Activated CD4-positive, CD25-positive, alpha-beta regulatory T cell treated with anti-CD3 and anti-CD28 coated beads, Interleukin-2, amount 50 U/mL, for 72 hours (primary cell): ENCODE measurements around the gene MUC2.

Experiments used
- DNase-seq: peaks from one replicate; pipeline ENCODE4 v3.0.0; 2021

The MUC2 gene

DNA sequence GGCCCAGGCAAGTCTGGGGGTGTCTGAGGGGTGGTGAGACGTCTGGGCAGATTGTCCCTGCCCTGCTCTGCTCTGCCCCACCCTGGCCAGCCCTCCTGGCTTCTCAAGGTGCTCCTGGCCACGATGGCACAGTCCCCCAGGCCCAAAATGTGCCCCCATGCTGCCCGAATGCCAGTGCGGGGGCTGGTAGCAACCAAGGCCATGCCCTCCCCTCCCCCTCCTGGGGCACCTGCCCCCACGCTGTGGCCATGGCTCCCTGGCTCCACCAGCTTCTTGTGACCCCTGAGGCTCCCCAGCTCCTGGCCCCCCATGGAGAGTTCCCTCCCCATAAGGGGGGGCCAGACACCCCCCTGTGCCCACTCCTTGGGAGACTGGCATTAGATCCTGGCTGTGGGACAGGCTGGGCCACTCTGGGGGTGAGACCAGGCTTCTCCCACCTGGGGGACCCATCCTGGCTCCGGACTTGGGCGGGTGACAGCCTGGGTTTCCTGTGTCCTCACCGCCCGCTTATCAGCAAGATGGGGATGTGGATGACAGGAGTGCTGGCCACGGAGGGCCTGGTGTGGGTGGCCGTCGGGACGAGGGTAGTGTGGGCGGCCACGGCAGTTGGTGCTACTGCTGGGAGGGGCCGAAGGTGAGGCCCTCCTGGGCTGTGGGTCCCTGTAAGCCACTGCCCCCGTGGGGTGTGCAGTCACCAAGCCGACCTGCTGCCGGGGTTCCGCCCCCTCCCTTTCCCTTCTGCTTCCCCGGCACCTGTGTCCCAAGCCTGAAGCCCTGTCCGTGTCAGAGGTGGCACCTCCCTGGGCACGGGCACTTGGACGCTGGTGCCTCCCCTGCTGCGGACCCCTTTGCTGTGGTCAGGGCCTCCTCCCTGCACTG, 22.3 kb upstream of the MUC2 start:
- DNase-seq, result peak; percentile 30

DNA sequence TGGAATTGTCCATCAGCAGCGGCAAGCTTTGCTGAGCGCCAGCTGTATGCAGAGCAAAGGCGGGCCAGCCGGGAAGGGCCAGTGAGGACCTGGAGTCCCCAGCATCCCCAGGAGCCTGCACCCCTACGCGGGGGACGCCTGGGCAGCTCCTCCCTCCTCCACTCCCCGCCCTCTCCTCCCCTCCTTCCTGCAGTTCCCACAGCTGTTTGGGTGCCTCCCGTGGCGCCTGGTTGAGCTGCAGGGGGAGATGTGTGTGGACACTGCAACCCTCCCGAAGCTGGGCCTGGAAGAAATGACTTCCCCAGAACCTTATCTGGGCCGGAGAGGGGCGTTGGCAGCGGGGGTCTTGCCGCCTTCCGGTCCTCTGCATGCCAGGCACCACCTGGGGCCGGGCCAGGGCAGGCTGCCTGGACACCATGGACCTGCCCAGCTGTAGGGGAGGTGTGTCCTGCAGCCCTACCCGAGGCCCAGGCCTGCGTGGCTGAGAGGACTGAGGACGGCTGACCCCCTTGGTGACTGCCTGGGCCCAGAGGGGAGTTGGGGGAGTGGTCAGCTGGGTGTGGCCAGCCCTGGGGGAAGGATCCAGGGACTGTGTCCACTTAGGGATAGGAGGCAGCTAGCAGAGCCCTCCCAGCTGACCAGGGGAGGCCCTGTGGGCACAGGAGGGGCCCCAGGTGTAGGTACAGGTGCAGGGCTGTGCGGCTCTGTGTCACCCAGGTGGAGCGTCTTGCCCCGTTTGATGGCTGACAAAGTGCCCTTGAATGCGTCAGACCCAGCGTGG, 21.4 kb upstream of the MUC2 start:
- DNase-seq, result peak; percentile 23

DNA sequence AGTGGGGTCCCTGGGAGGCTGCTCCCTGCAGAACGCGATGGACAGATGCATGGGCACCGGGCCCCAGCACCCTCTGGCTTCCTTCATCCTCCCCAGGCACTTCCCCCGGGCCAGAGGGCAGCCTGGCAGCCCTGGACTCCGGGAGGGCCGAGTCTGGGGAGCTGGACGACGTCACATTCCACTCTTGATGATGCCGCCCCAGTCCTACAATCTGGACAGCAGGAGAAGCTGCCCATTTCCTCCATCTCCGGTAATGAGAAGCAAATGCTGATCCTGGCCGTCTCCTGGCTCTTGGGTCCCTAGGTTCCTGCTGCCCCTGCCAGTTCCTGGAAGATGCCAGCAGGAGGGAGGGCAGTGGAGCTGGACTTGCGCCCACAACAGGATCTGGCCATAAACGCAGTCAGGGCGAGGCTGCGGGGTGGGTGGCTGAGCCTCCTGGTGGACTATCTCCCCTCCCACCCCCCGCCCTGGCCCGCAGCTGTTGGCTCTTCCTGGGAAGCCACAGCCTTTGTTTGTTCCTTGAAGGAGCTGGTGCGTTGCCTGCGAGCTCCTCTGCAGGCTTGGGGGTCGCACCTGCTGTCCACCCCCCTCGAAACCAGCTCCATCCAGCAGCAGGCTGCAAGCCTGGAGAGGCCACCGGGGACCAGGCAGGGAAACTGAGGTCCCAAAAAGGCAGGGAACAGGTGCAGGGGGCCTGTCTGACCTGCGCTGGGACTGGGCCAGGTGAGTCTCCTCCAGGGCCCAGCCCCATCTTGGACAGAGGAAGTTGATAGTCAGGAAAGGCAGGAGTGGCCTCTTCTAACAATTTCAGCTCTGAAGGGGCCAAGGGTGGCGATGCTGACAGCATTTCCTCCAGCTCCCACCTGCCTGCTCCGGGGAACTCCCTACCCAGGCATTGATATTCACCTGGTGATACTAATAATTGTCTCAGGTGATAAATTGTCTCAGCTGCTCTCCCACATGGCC, 20.2 kb upstream of the MUC2 start:
- peak; percentile 18 for DNase-seq

DNA sequence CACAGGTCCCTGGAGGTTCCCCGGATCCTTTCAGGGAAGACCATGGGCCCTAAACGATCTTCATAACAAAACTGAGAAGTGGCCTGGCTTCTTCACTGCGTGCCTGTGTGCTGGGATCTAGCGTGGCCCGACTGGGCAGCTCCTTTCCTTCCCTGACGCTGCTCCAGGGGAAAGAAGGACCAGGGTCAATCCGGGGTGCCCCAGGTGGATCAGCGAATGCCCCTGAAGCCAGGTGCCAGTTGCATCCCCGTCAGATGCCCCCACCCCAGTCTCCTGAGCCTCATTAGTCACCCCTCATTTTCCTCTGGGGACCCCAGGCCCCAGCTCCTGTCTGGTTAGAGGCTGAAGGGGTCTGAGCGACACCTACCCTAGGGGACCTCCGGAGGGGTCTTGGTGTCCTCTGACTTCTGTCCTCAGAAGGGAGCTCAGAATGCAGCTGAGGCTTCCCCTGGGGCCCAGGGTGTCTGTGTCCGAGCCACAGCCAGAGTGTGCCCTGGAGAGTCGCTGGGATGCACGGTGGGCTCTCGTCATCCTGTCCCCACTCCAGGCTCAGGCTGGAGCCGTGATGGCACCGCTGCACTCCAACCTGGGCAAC, 19.5 kb upstream of the MUC2 start:
- DNase-seq, result no peak

DNA sequence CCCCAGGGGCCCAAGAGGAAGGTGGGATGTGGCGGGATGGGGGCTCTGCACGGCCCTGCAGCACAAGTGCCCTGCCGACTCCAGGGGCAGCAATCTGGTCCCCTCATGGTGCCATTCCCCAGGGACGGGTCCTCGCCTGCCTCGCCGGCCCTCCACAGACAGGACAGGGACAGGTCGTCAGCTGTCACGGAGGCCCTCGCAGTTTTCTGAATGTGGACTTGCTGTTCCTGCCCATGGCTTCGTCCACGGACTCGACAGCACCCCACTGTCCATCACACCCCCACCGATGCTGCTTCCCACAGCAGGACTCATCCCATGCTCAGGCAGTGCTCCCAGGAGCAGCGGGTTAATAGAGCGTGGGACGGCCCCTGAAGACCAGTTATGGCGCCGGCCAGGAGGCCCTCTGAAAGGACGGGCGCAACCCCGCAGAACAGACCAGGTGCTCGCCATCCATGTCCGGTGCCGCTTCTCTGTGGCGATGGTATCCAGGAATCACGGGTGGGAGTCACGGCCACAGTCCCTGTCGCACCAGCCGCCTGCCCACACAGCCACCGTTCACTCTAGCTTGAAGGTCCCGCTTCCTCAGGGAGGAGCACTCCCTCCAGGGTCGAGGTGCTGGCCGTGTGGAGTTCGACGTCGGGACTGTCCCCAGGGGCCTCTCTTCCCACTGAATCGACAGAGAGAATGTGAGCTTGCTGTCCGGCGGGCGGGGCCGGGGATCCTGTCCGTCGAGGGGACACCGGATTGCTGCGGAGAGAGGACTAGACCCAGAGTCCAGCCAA, 18.5 kb upstream of the MUC2 start:
- DNase-seq, result peak; percentile 21

DNA sequence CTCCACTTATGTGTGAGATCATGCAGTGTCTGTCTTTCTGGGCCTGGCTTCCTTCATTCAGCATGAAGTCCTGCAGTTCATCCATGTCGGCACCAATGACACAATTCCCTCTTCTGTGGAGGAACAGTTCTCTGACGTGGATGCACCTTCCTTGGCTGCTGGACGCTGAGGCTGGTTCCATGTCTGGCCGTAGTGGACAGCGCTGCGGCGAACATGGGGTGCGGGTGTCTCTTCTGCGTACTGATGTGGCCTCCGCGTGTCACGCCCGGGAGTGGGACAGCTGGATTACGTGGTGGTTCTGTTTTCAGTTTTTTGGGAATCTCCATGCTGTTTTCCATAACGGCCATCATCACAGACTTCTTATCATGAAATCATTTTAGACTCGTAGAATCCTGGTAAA, 16.9 kb upstream of the MUC2 start:
- no peak for DNase-seq

DNA sequence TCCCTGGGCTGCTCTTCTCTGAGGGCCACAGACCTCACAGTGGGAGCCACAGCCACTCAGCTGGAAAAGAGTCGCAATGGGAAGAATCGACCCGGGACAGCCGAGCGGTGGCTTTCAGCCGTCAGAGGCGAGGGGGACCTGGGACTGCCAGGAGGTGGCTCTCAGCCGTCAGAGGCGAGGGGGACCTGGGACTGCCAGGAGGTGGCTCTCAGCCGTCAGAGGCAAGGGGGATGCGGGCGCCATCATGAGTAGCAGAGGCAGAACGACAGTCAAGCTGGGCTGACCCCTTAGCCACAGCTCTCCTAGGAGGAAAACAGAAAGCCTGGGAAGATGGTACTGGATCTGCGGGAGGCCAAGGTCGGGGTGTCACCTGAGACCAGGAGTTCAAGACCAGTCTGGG, 14.9 kb upstream of the MUC2 start:
- no peak for DNase-seq

DNA sequence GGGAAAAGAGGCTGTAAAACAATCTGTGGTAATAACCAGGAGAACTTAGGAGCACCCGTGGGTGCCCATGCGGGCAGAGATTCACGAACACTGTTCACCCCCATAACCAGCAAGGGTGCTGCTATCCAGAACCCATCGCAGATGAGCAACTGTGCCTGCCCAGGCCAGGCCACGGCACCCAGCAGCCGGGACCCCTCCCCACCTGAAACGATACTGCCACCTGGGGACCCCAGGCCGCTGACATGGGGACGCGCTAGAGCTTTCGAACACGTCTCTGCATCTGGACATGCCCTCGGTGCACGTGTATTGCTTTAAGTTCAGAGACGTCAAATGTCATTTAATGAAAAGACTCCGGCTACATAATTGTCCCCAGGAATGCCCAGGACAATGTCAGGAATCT, 14.3 kb upstream of the MUC2 start:
- no peak for DNase-seq

DNA sequence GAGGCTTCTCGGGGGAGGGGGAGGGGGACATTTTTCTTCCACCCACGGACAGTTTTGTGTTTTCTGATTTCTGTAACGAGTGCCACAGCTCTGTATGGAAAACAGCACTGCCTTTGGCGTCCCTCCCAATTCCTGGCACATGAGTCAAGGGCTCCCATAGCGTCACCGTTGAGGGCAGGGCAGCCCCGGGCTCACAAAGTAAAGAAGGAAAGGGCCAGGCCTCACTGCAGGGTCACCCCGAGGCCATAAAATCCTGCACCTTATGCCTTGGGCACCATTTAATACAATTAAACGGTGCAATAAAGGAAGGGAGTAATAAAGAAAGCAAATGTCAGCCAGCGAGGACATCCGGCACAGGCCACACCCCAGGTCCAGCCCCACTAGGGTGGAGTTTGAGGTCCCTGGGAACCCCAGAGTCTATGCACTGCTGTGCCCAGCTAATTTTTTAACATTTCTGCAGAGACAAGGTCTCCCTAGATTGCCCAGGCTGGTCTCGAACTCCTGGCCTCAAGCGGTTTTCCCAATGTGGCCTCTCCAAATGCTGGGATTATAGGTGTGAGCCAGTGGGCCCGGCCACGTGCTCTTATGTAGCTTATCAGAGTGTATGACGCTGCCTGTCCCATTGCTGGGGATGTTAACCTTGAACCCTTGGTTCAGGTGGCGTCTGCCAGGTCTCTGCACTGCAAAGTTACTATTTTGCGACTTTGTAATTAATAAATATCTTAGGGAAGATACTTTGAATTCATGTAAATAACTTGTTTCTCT, 13.6 kb upstream of the MUC2 start:
- DNase-seq, result no peak

DNA sequence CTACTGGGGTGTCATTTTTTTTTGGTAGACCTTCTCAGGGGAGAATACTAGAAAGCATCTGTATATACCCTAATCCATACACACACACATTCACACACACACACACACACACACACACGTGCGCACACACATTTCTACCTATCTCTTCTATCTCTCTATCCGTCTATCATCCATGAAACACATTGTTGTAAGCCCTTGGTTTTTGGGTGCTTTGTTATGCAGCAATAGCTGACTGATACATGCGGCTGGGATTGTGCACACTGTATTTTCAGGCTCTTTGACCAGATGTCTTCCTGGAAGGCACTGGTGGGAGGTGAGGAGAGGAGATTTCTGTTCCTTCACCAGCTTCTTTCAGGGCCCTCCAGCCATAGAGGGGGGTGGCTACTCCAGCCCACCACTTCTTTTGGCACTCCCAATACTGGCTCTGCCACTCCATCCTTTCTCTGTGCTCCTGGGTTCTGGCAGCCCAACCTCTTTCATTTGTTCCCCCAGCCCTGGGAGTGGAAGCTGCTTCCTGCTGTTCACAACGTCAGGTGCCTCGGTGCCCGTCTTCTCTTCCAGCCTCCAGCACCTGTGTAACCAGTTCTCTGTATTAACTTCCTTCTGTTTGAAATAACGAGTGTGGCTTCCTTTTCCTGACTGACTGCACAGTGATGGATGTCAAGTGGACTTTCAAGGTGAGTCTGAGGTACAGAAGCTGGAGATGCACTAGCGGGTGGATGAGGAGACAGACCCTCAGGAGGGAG, 12.4 kb upstream of the MUC2 start:
- DNase-seq, result no peak

DNA sequence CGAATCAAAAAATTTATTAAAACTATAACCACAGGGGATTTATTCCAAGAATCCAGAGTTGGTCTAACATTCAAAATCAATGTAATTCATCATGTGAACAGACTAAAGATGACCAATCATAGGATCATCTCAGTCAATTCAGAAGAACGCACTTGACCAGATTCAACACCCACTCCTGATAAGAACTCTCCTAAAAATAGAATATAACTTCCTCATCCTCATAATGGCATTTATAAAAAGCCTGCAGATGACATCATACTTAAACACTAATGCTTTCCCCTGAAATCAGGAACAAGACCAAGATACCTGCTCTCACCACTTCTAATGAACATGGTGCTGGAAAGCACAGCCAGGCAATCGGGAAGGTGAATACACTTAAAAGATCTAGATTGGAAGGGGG, 10.5 kb upstream of the MUC2 start:
- DNase-seq, result no peak

DNA sequence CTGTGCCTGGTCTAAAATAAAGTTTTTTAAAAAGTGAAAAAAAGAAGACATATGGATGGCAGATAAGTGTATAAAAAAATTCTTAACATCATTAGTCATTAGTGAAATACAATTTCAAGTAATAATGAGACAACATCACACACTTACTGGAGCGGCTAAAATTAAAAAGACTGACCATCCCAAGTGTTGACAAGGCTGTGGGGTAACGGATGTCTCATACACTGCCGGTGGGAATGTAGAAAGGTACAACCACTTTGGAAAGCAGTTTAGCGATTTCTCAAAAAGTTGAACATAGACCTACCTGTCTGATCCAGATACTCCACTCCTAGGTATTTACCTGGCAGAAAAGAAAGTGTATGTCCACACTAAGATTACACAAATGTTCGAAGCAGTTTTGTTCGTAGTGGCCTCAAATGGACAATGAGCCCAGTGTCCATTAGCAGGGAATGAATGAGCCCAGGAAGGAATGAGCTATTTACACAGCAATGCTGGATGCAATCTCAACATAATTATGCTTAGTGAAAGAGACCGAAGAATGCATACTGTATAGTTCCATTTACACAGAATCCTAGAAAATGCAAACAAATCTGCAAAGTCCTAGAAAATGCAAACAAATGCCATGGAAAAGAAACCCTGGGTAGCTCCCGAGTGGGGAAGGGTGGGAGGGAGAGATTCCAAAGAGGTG, 6.7 kb upstream of the MUC2 start:
- DNase-seq, result no peak

DNA sequence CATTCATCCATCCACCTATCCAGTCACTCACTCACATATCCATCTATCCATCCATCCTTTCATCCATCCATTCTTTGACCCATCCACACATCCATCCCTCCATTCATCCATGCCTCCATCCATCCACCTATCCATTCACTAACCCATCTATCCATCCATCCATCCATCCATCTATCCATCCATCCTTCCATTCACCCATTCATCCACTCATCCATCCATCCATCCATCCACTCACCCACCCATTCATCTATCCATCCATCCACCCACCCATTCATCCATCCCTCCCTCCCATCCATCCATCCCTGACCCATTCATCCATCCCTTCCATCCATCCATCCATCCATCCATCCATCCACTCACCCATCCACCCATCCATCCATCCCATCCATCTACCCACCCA, 4.9 kb upstream of the MUC2 start:
- DNase-seq, result no peak

DNA sequence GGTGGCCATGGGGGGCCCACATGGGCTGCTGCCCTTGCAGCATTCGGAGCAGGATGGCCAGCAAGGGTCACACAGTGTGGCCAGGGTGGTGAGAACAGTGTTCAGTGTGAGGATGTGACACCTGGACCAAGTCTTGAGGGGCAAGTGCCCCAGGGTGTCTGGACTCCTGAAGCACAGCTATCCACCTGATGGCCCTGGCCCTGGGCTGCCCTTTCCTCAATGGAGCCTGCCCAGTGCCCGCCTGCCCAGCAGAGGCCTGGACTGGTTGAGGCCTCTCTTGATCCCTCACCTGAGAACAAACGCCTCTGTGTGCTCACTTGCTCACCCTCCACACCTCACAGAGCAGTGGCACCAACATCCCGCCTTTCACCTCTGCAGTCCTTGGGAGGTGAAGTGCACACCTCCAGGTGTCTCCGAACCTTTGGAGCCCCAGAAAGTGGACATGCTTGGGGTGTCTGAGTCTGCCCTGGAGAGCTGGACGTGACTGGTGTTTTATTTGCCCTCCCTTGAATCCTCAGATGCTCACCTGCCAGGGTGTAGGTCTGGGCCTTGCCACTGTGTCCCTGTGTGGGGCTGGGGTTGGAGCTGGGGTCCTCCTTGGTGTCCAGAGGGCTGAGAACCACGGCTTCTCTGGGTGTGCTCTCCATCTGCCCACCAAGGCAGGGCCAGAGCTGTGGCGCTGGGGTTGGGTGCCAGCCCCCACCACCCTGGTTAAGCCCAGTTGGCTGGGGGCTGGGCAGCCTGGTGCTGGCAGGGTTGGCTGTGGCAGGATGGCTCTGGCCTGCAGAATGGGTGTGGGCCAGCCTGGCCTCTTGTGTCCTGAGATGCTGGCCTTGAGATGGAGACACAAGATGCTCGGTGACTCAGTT, 3.8 kb upstream of the MUC2 start:
- DNase-seq, result peak; percentile 18

DNA sequence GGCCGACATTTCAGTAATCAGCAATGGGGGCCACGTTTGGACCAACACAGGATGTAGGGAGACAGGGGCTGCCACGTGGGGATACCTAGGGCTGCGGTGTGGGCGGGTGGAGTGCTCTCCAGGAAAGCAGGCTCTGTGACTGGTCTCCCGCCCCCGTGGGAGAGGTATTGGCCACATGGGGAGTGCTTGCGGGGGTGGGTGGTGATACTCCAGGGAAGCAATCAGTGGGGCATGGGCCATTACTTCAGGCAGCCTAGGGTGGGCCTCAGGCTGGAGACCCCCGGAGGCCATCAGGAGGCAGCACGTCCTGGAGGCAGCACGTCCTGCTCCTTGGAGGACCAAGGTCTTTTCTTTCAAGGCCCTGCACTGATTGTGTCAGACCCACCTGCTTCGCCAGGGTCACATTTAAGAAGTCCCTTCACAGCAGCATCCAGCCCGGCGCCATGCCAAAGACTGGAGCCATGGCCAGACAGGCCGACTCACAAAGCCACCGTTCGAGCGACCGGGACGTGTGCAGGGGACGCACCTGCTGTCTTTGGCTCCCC, 3.0 kb upstream of the MUC2 start:
- DNase-seq, result peak; percentile 24

DNA sequence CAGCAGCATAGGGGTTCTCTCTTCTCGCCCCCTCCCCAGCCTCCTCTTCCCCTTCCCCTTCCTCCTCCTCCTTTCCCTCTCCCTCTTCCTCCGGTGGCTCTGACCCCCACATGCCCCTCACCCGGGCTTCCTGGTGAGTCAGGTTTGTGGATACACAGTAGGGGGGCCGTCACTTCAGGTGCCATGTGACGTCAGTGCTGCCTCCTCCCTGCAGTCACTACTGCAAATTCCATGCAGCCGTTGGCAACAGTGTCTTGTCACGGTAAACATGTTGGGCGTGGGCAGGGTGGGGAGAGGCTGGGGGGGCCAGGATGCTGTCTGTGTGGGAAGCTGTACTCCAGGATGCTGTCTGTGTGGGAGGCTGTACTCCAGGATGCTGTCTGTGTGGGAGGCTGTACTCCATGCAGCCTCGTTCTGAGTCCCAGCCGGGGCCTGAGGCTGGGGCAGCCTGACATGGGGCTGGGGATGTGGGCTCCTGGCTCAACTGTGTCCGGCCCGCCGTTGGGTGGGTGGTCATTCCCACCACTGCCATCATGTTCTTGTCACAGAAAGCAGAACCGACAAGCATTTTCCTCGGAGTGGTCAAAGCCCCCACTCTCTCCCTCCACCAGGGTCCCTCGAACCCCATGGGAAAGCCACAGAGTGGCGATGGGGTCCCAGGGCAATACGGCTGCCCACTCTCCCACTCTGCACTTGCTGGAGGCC, 2.4 kb upstream of the MUC2 start:
- peak; percentile 27 for DNase-seq

DNA sequence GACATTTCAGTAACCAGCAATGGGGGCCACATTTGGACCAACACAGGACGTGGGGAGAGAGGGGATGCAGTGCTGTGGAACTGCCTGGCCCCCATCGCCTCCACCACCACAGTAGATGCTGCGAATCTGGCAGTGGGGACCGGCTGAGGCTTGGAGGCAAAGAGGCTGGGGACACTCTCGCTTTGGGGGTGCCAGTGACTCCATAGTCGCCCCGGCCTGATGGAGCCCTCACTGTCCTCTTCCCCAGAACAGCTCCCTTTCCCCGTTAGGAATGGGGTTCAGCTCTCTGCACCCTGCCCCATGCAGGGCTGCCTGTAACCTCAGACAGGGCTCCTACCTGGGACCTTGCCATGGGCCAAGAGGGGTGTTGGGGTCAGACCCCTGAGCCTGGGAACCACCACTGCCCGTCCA, 1.8 kb upstream of the MUC2 start:
- peak; percentile 29 for DNase-seq
